GM12874 (cell line): ENCODE data around the gene NTN1.

Experiments
- TF ChIP-seq, protein P1 (sequence below): IDR thresholded peaks from 2 replicates; pipeline ENCODE4 v1.5.1; 2011; ENCODE audit warnings: low read depth, mild to moderate bottlenecking, control low read depth, low read length, moderate library complexity; ENCODE audit not compliant: insufficient read depth

NTN1 gene

DNA sequence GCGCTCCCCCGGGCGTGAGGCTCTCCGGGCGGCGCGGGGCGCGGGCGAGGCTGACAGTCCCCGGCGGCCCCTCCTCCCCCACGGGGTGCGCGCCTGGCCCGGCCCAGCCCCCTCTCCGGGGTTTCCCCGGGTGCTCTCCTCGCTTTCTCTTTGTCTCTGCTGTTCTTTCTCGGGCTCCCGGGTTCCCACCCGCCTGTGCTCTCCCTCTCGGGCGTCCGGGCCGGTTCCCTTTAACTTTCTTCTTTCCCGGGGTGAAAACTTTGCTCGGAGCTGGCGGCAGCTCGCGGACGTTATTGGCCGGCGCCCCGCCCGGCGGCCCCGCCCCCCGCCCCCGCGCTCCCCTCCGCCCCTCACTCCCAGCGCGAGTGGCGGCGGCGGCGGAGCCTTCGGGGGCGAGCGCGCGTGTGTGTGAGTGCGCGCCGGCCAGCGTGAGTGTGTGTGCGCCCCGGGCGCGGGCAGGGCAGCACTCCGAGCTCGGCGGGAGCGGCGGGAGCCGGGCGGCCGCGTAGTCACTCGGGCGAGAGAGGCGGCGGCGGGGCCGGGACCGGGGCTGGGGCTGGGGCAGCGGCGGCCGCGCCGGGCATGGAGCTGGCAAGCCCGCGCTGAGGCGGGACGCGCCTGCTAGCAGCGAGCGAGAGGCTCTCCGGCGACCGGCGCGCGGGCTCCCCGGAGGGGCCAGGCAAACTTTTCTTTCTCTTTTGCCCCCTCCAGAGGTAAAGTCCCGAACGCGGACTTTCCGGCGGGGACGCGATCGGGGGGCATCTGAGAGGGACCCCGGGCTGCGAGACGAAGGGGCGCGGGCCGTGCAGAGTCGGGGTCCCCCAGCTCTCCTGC, at the start of gene NTN1:
NTN1 (plus strand) TSS at position 353 of the 834 bp plus-strand sequence. CDS start 864 bp downstream, outside the sequence.
- TF ChIP-seq, protein P1, sequence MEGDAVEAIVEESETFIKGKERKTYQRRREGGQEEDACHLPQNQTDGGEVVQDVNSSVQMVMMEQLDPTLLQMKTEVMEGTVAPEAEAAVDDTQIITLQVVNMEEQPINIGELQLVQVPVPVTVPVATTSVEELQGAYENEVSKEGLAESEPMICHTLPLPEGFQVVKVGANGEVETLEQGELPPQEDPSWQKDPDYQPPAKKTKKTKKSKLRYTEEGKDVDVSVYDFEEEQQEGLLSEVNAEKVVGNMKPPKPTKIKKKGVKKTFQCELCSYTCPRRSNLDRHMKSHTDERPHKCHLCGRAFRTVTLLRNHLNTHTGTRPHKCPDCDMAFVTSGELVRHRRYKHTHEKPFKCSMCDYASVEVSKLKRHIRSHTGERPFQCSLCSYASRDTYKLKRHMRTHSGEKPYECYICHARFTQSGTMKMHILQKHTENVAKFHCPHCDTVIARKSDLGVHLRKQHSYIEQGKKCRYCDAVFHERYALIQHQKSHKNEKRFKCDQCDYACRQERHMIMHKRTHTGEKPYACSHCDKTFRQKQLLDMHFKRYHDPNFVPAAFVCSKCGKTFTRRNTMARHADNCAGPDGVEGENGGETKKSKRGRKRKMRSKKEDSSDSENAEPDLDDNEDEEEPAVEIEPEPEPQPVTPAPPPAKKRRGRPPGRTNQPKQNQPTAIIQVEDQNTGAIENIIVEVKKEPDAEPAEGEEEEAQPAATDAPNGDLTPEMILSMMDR = no peak

DNA sequence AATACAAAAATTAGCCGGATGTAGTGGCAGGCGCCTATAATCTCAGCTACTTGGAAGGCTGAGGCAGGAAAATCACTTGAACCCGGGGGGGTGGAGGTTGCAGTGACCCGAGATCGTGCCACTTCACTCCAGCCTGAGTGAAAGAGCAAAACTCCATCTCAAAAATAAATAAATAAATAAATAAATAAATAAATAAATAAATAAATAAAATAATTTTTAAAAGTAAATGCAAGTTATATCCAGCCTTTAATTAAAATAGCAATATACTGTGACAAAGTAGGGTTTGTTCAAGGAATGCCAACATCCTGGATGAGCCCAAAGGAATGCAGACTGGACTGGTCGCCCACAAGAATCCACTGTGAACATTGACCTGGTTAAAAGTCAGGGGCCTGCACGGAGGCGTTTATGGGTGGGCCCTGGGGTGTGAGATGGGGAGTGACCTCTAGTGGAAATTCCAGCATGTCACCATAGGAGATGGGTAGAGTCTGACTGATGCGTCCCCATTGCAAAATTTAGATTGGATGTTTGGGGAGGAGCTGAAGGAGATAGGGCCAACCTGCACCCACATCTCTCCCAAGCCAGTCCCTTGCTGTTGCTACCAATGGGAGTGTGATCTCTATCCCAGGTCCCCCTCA, 46.1 kb upstream of the NTN1 start:
- TF ChIP-seq, protein P1 = 0 out of 2 replicates have a peak, but pooled peaks have one; percentile 8

DNA sequence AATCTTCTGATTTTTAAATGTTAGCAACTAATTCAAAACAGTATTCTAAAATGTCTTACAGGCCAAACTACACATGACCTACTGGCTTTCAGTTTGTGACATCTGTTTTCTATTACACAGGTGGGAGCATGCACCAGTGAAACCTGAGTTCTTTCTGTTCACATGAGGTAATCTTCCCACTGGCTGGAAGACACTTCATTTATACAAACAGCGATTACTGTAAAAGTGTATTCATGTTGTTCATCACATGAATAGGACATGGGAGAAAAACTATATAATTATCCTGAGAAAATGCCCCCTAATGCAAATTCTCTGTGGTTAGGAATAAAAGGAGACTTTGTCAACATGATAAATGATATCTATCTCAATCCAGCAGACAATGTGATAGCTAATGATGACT, 44.7 kb upstream of the NTN1 start:
- TF ChIP-seq, protein P1 = no peak

DNA sequence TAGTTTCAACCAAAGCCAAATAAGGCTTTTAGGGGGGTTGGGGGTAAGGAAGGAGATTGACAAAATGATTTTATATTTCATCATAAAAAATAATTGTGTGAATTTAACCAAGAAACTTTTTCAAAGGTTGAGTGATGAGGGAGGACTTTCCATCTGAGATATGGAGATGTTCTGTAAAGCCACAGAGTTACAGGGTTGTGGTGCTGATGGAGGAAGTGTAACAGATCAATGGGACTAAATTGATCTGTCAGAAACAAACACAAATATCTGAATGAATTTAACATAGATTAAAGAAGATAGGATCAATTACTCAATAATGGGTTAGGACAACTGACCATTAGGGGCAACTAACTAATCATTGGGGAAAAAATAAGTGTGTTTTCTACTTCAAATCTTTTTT, 41.6 kb upstream of the NTN1 start:
- TF ChIP-seq, protein P1 = no peak

DNA sequence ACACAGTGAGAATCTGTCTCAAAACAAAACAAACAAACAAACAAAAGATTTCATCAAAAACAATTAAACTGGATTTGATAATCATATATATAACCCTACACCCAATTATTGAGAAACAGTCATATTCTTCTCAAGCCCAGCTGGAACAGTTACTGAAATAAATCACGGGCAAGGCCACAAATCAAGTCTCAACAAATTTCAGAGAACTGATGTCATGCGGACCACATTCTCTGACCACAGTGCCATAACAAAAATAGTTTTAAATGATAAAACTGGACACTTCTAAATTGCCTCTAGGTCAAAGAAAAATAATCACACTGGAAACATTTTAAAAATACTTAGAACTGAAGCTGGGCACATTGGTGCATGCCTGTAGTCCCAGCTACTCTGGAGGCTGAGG, 39.9 kb upstream of the NTN1 start:
- TF ChIP-seq, protein P1 = no peak

DNA sequence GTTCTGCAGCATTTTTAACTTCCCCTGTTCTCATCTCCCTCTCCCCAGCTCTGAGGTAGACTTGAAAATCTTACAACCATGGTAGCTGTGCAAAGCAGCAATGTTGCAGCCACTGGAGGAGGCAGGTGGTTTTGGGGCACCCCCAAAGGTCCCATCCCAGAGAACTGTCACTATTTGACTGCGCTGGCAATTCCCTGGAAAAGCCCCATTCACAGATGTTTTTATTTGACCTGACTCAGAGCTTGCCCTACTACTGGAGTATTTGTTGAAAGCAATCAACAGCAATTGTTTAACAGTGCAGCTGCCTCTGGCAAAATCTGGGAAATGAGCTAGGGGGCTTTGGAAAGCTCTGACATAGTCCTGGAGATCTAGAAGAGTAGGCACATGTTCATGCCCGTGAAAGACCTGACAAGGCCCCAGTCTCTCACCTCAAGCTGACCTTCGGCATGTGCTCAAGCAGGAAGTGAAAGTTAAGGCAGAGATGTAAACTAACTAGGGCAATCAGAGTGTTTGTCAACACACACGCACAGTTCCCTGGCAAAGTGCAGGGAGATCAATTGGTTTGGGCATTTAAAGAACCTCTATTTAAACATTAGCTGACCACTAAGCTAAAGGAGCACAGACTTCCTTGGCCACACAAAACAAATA, 36.1 kb upstream of the NTN1 start:
- TF ChIP-seq, protein P1 = no peak

DNA sequence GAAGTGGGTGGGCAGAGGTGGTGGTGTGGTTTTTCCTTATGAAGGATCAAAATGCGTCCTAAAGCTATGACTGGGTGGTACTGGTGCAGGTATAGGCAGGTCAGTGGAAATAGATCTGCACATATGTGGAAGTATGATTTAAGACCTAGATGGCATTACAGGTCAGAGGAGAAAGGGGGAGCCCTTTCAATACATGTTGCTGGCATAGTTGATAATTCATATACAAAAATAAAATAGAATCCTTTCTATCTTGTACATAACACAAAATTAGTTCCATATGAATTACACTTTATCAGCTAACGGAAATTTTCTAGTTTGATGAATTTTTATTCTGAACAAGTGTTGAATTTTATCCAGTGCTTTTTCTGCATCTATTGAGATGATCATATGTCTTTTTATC, 35.0 kb upstream of the NTN1 start:
- TF ChIP-seq, protein P1 = no peak; the same call in 1 of the 2 replicates
